NCI-H128 (cell line): Measurements from ENCODE around the gene CCDC141.

Source experiments
- DNase-seq: peaks from one replicate; lab custom pipeline; 2025; ENCODE audit not compliant: unreplicated experiment; lab: John Stamatoyannopoulos, UW

The CCDC141 gene

GRCh38 chr2:178912416-178913048 lies 137.4 kb downstream of the CCDC141 start:
- DNase-seq = no peak

GRCh38 chr2:178911039-178911438 lies 138.9 kb downstream of the CCDC141 start:
- DNase-seq = no peak

GRCh38 chr2:178910005-178910404 lies 139.9 kb downstream of the CCDC141 start:
- DNase-seq = no peak

GRCh38 chr2:178909507-178909906 lies 140.4 kb downstream of the CCDC141 start:
- DNase-seq = no peak

GRCh38 chr2:178908810-178909209 lies 141.1 kb downstream of the CCDC141 start:
- DNase-seq = no peak

- no peak for DNase-seq
Observed at GRCh38 chr2:178905261-178905660, 144.7 kb downstream of the CCDC141 start.

GRCh38 chr2:178899656-178900055 lies 150.3 kb downstream of the CCDC141 start:
- DNase-seq = no peak

GRCh38 chr2:178895872-178896271 lies 154.1 kb downstream of the CCDC141 start:
- no peak for DNase-seq

GRCh38 chr2:178895171-178895570 lies 154.8 kb downstream of the CCDC141 start:
- no peak for DNase-seq

- DNase-seq = no peak
Observed at GRCh38 chr2:178892751-178893625, 156.9 kb downstream of the CCDC141 start.

- DNase-seq = no peak
Observed at GRCh38 chr2:178891959-178892485, 157.9 kb downstream of the CCDC141 start.

GRCh38 chr2:178891265-178891958 lies 158.5 kb downstream of the CCDC141 start:
- no peak for DNase-seq

- no peak for DNase-seq
Observed at GRCh38 chr2:178886006-178886405, 163.9 kb downstream of the CCDC141 start.

GRCh38 chr2:178884440-178884839 lies 165.5 kb downstream of the CCDC141 start:
- no peak for DNase-seq

- no peak for DNase-seq
Observed at GRCh38 chr2:178882666-178883440, 167.1 kb downstream of the CCDC141 start.

GRCh38 chr2:178881075-178881474 lies 168.9 kb downstream of the CCDC141 start:
- no peak for DNase-seq

GRCh38 chr2:178880257-178880656 lies 169.7 kb downstream of the CCDC141 start:
- DNase-seq = no peak

GRCh38 chr2:178877874-178878273 lies 172.1 kb downstream of the CCDC141 start:
- no peak for DNase-seq

GRCh38 chr2:178874529-178875240 lies 175.3 kb downstream of the CCDC141 start:
- DNase-seq = no peak

GRCh38 chr2:178873912-178874311 lies 176.0 kb downstream of the CCDC141 start:
- DNase-seq = no peak
